ENCODE measurements around the gene SNX32. TPM values are rescaled to one million over a fixed set of nuclear protein-coding genes. Genes with fewer than 3 reads are reported as not detected.
A peak's percentile ranks its signal among the peaks of the same experiment; 100 is the strongest.

Gene SNX32
- total RNA-seq, 1 donor from 2014 or later, result under 0.01 TPM

GRCh38 chr11:65898656-65899355 is 65.0 kb downstream of the SNX32 start:
- DNase-seq (ENCODE audit: low read depth in 2 of 2), result no peak

DNA sequence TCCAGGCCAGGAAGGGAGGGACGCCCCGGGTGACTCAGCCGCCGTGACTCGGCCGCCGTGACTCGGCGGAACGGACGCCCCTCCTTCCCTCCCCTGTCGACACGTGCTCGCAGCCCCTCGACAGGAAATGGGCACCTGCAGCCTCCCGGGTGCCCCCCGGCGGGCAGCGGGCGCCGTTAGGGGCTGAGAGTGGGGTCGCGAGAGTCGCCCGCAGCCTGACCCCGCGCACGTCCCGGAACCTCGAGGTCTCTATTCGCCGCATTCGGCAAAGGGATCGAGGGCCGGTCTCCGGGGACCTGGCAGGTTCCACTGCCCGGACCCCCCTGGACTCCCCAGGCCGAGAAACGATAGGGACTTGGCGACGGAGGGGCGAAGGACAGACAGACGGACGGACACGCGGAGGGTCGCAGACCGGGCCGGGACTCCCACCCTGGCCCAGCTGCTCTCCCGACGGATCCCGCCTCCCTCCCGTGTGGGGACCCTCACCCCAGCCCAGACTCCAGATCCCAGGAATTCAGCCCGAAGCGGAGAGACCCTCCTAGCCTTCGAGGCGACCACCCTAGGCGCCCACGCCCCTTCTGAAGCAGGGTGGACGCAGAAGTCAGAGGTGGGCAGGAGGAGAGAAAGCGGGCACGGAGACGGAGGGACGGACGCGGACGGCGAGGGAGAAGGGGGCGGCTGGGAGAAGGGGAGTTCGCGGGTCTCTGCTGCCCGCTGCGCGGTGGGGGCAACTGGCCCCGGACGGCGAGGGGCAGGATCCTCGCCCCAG is 65.8 kb downstream of the SNX32 start:
- peak; percentile 76 to 86 for DNase-seq (ENCODE audit: low read depth in 2 of 2)

DNA sequence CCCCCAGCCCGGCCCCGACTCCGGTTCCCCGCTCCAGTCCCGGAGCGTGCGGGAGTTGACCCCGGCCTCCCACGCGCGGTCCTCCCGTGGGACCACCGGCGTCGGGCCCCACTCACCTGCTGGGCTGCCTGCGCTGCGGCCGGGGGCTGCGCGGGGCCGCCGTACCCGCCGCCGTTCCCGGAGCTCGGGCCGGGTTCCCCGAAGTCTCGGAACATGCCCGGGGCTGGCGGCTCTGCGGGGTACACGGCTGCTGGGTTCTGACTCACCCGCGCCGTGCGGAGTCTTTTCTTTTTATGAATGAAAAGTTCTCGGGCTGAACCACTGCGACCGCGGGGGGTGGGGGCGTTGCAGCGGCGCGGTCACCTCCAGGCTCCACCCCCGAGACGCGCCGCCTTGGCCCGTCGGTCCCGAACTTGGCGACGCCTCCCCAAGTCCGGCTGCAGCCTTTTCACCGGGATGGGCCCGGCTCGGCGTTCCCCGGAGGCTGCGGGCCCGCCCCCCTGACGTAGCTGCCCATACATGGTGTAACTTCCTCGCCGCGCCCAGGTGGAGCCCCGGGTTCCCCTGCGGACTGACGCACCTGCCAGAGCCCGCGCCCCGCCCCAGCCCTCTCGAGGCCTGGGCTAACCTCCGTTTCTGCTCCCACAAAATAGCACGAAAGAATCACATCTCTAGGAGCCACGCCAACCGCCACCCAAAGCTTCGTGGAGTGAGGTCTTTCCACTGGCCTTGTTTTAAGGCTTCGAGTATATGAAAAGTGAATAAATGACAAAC is 66.5 kb downstream of the SNX32 start, which contains the start of gene FOSL1:
FOSL1 (minus strand) TSS at position 264 of the 774 bp plus-strand sequence; CDS start at position 215, 49 bp downstream.
- peak; percentile 78 to 97 for DNase-seq (ENCODE audit: low read depth in 2 of 2)

DNA sequence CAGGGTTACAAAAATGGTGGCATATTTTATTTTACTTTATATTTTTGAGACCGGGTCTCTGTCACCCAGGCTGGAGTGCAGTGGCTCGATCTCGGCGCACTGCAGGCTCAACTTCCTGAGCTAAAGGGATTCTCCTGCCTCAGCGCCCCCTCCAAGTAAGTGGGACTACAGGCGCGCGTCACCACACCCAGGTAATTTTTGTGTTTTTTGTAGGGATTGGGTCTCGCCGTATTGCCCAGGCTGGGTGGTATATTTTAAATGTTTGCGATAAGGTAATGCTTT is 67.1 kb downstream of the SNX32 start:
- no peak for DNase-seq (ENCODE audit: low read depth in 2 of 2)

DNA sequence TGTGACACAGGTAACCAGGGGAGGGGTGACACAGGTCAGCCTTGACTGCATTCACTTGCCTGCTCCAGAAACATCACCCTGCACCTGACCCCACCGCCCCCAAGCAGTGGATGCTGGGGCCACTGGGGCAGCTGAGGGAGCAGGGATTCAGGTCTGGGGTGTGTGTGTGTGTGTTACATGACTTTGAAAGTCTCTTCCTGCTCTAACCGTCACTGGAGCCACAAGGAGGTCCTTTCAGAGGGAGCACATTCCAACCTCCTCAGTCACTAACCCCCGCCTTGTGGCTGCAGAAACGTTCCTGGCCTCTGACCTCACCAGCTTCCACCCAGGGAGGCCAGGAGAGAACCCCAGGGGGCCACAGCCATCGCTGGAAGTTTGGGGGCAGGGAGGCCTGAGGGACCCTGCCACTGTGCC is 69.3 kb downstream of the SNX32 start:
- peak in 1 of 2 donors; percentile 49 for DNase-seq (ENCODE audit: low read depth in 2 of 2)

Other genes starting within 250 kb of the SNX32 start
- gene KCNK7, start 238.2 kb upstream of the SNX32 start, total RNA-seq, result under 0.01 and 0.20 TPM in 2 replicates
- gene MAP3K11, start 219.7 kb upstream of the SNX32 start, total RNA-seq, result 58.8 and 67.5 TPM in 2 replicates
- 10.2 and 12.9 TPM in 2 replicates for gene PCNX3, start 218.2 kb upstream of the SNX32 start, total RNA-seq
- 42.9 and 92.5 TPM in 2 replicates for gene SIPA1, start 195.9 kb upstream of the SNX32 start, total RNA-seq
- 10.2 and 16.1 TPM in 2 replicates for gene RELA, start 171.0 kb upstream of the SNX32 start, total RNA-seq
- 33.6 and 49.2 TPM in 2 replicates for gene KAT5, start 121.7 kb upstream of the SNX32 start, total RNA-seq
- 29.6 and 57.1 TPM in 2 replicates for gene RNASEH2C, start 113.2 kb upstream of the SNX32 start, total RNA-seq
- 5.2 and 8.3 TPM in 2 replicates for gene AP5B1, start 53.0 kb upstream of the SNX32 start, total RNA-seq
- gene OVOL1, start 46.9 kb upstream of the SNX32 start, total RNA-seq, result not detected in 2 replicates
- gene CFL1, start 24.2 kb downstream of the SNX32 start, total RNA-seq, result 687 and 848 TPM in 2 replicates
- 27.7 and 36.3 TPM in 2 replicates for gene MUS81, start 26.5 kb downstream of the SNX32 start, total RNA-seq
- 17.7 and 23.2 TPM in 2 replicates for gene EFEMP2, start 38.8 kb downstream of the SNX32 start, total RNA-seq
- 0.20 and 0.22 TPM in 2 replicates for gene CTSW, start 45.9 kb downstream of the SNX32 start, total RNA-seq
- gene FIBP, start 54.5 kb downstream of the SNX32 start, total RNA-seq, result 145 and 157 TPM in 2 replicates
- 51.9 and 56.0 TPM in 2 replicates for gene CCDC85B, start 56.7 kb downstream of the SNX32 start, total RNA-seq
- gene FOSL1, start 66.4 kb downstream of the SNX32 start, total RNA-seq, result 0.99 and 3.1 TPM in 2 replicates
- 10.2 and 15.7 TPM in 2 replicates for gene C11orf68, start 85.1 kb downstream of the SNX32 start, total RNA-seq
- 91.1 and 103 TPM in 2 replicates for gene DRAP1, start 85.5 kb downstream of the SNX32 start, total RNA-seq
- gene TSGA10IP, start 111.5 kb downstream of the SNX32 start, total RNA-seq, result not detected in 2 replicates
- gene SART1, start 127.8 kb downstream of the SNX32 start, total RNA-seq, result 25.7 and 30.2 TPM in 2 replicates
- 17.0 and 21.8 TPM in 2 replicates for gene EIF1AD, start 168.2 kb downstream of the SNX32 start, total RNA-seq
- gene BANF1, start 168.5 kb downstream of the SNX32 start, total RNA-seq, result 19.2 and 20.5 TPM in 2 replicates
- gene CST6, start 178.0 kb downstream of the SNX32 start, total RNA-seq, result 0.20 and 0.22 TPM in 2 replicates
- gene CATSPER1, start 192.5 kb downstream of the SNX32 start, total RNA-seq, result 0.22 TPM in 1 of 2 replicates, not detected in the other
- gene GAL3ST3, start 215.2 kb downstream of the SNX32 start, total RNA-seq, result 0.20 and 0.22 TPM in 2 replicates
- 57.3 and 63.5 TPM in 2 replicates for gene SF3B2, start 218.4 kb downstream of the SNX32 start, total RNA-seq
- 17.2 and 22.6 TPM in 2 replicates for gene PACS1, start 236.3 kb downstream of the SNX32 start, total RNA-seq